Hepatocyte (in vitro differentiated cells): Measurements from ENCODE around the gene PROC. TPM values are rescaled to one million over a fixed set of nuclear protein-coding genes. Genes with fewer than 3 reads are reported as not detected.

Source experiments
- DNase-seq: peaks from one replicate; pipeline ENCODE4 v3.0.0-alpha.2; 2016; ENCODE audit warnings: low spot score
- H2AFZ ChIP-seq: fragments of 200-600 bp; sonication (generic); 2 replicates; pipeline ENCODE4 v1.6.0; 2016; ENCODE audit warnings: antibody characterized with exemption, mild to moderate bottlenecking
- H3K27ac ChIP-seq: fragments of 200-600 bp; sonication (generic); 2 replicates; pipeline ENCODE4 v1.5.1; 2016; ENCODE audit warnings: mild to moderate bottlenecking
- H3K27me3 ChIP-seq: fragments of 200-600 bp; sonication (generic); 2 replicates; pipeline ENCODE4 v1.6.1; 2016
- H3K36me3 ChIP-seq: fragments of 200-600 bp; sonication (generic); replicated peaks from 2 replicates; pipeline ENCODE4 v1.5.1; 2016; ENCODE audit warnings: low read depth; ENCODE audit not compliant: insufficient read depth
- H3K4me1 ChIP-seq: fragments of 200-600 bp; sonication (generic); 2 replicates; pipeline ENCODE4 v1.5.1; 2016; ENCODE audit warnings: mild to moderate bottlenecking, moderate library complexity; ENCODE audit not compliant: insufficient read depth
- H3K4me2 ChIP-seq: fragments of 200-600 bp; sonication (generic); 2 replicates; pipeline ENCODE4 v1.6.0; 2016
- H3K4me3 ChIP-seq: fragments of 200-600 bp; sonication (generic); 2 replicates; pipeline ENCODE4 v1.5.1; 2016; ENCODE audit warnings: mild to moderate bottlenecking
- H3K79me2 ChIP-seq: fragments of 200-600 bp; sonication (generic); 2 replicates; pipeline ENCODE4 v1.6.0; 2017; ENCODE audit warnings: mild to moderate bottlenecking
- H3K9me2 ChIP-seq: fragments of 200-600 bp; sonication (generic); replicated peaks from 2 replicates; pipeline ENCODE4 v1.6.0; 2017; ENCODE audit warnings: mild to moderate bottlenecking; ENCODE audit not compliant: insufficient read depth
- H3K9me3 ChIP-seq: fragments of 200-600 bp; sonication (generic); 2 replicates; pipeline ENCODE4 v1.5.1; 2016; ENCODE audit warnings: low read depth, mild to moderate bottlenecking
- H4K20me1 ChIP-seq: fragments of 200-600 bp; sonication (generic); 2 replicates; pipeline ENCODE4 v1.6.0; 2016; ENCODE audit warnings: mild to moderate bottlenecking; ENCODE audit not compliant: insufficient read depth, poor library complexity, severe bottlenecking
- EZH2 ChIP-seq: fragments of 200-600 bp; sonication (generic); IDR thresholded peaks from 2 replicates; pipeline ENCODE4 v1.6.1; 2016; ENCODE audit warnings: antibody characterized with exemption, mild to moderate bottlenecking, borderline replicate concordance
- EZH2phosphoT487 ChIP-seq: fragments of 200-600 bp; sonication (generic); IDR thresholded peaks from one replicate; pipeline ENCODE4 v1.6.1; 2018; ENCODE audit warnings: antibody characterized with exemption, mild to moderate bottlenecking, low read depth, moderate library complexity; ENCODE audit not compliant: unreplicated experiment, severe bottlenecking
- WGBS: methylation state at CpG from one replicate; pipeline ENCODE4 v1.1.6; 2016; ENCODE audit warnings: low lambda C conversion rate; ENCODE audit errors: missing lambda C conversion rate; 5-methylcytosine and 5-hydroxymethylcytosine counted together
- polyA plus RNA-seq: library from polyadenylated mRNA; unstranded; fragments of >200 nt; fragmentation: Nextera tagmentation; extraction: Ambion mirVana; gene quantifications from 2 replicates; pipeline ENCODE4 v1.2.1, GENCODE V29; 2016
- total RNA-seq: library from RNA; depleted of rRNA; stranded (reverse); fragments of >200 nt; gene quantifications from 2 replicates; pipeline ENCODE4 v1.2.3, GENCODE V29; 2014
- TF ChIP-seq, protein P1 (sequence below): fragments of 200-600 bp; sonication (generic); IDR thresholded peaks from 2 replicates; pipeline ENCODE4 v1.5.1; 2016; ENCODE audit warnings: antibody characterized with exemption, mild to moderate bottlenecking; ENCODE audit not compliant: poor library complexity

PROC gene
- total and polyA plus RNA-seq, 2 experiments from 2014 or later = 42.6 to 70.2 TPM

DNA sequence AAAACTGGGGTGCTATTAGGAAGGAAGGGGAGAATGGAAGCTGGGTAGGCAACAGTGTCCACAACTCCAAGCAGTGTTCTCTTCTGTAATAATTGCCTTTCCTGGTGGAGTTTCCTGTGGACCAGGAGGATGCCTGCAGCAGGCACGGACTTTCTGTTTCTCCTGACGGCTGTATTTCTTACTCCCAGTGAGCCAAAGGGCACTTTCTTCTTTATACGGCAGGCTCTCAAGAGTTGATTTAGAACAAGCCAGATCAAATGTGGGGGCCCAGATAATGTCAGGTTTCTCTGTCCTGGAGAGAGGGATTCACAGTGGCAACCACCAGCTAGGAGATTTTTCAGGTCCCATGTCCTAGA lies 13.0 kb upstream of the PROC start:
- no peaks in the 10 kb centered on the region for H3K9me2 ChIP-seq
- H3K79me2 ChIP-seq = no peaks in the 10 kb centered on the region
- H3K27me3 ChIP-seq = no peaks in the 10 kb centered on the region
- TF ChIP-seq EZH2 = no peak
- TF ChIP-seq EZH2phosphoT487 = no peak
- TF ChIP-seq, protein P1, sequence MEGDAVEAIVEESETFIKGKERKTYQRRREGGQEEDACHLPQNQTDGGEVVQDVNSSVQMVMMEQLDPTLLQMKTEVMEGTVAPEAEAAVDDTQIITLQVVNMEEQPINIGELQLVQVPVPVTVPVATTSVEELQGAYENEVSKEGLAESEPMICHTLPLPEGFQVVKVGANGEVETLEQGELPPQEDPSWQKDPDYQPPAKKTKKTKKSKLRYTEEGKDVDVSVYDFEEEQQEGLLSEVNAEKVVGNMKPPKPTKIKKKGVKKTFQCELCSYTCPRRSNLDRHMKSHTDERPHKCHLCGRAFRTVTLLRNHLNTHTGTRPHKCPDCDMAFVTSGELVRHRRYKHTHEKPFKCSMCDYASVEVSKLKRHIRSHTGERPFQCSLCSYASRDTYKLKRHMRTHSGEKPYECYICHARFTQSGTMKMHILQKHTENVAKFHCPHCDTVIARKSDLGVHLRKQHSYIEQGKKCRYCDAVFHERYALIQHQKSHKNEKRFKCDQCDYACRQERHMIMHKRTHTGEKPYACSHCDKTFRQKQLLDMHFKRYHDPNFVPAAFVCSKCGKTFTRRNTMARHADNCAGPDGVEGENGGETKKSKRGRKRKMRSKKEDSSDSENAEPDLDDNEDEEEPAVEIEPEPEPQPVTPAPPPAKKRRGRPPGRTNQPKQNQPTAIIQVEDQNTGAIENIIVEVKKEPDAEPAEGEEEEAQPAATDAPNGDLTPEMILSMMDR = no peak
- 72% methylated on average over 3 of the region's 3 CpGs for WGBS
- no peaks in the 10 kb centered on the region for H4K20me1 ChIP-seq
- H3K27ac ChIP-seq = no peak overlapping the region
- H3K9me3 ChIP-seq = no peaks in the 10 kb centered on the region
- DNase-seq = no peak
- H3K4me2 ChIP-seq = no peak overlapping the region
- H3K36me3 ChIP-seq = no peaks in the 10 kb centered on the region
- H3K4me3 ChIP-seq = no peak overlapping the region
- no peak overlapping the region for H2AFZ ChIP-seq
- H3K4me1 ChIP-seq = peaks cover 14% of the 10 kb centered on the region

DNA sequence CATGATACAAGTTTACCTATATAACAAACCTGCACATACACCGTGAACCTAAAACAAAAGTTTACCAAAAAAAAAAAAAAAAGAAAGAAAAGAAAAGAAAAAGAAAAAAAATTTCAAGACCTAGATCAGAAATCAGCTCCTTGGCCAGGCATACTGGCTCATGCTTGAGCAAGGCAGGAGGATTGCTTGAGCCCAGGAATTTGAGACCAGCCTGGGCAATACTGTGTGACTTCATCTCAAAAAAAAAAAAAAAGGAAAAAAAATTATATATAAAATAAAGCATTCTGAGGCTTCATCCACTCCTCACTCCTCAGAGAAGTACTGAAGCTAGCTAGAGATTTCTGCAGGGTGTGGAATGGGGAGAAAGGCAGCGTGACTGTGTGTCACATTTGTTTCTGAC lies 11.8 kb upstream of the PROC start:
- Histone ChIP-seq H2AFZ (no peak overlapping the region), H3K4me3 (no peak overlapping the region), H3K36me3 (no peaks in the 10 kb centered on the region), H3K9me3 (no peaks in the 10 kb centered on the region), H3K9me2 (no peaks in the 10 kb centered on the region), H3K79me2 (no peaks in the 10 kb centered on the region), H3K4me1 (peaks cover 24% of the 10 kb centered on the region), H4K20me1 (no peaks in the 10 kb centered on the region), H3K27me3 (no peaks in the 10 kb centered on the region), H3K27ac (no peak overlapping the region), H3K4me2 (no peak overlapping the region)
- 97% methylated on average over 2 of the region's 2 CpGs for WGBS
- no peak for DNase-seq
- TF ChIP-seq, protein P1 = no peak
- TF ChIP-seq EZH2phosphoT487 (no peak), EZH2 (no peak)

DNA sequence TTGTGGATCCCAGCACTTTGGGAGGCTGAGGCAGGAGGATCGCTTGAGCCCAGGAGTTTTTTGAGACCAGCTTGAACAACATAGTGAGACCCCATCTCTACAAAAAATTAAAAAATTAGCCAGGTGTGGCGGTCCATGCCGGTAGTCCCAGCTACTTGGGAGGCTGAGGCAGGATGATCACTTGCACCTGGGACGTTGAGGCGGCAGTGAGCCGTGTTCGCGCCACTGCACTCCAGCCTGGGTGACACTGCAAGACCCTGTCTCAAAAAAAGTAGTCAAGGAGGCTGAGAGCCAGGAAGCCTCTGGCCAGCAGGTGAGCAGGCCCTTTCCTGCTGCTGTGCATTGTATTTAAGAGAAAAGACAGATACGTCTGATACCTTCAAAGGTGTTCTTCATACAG lies 11.1 kb upstream of the PROC start:
- Histone ChIP-seq H3K4me2 (no peak overlapping the region), H4K20me1 (no peaks in the 10 kb centered on the region), H2AFZ (no peak overlapping the region), H3K4me3 (no peak overlapping the region), H3K27me3 (no peaks in the 10 kb centered on the region), H3K4me1 (peaks cover 28% of the 10 kb centered on the region), H3K27ac (peak overlapping the region; percentile 88), H3K36me3 (no peaks in the 10 kb centered on the region), H3K9me2 (no peaks in the 10 kb centered on the region), H3K9me3 (no peaks in the 10 kb centered on the region), H3K79me2 (no peaks in the 10 kb centered on the region)
- no peak for DNase-seq
- TF ChIP-seq, protein P1 = no peak
- no peak for TF ChIP-seq EZH2
- no peak for TF ChIP-seq EZH2phosphoT487
- WGBS = 95% methylated on average over 9 of the region's 9 CpGs

DNA sequence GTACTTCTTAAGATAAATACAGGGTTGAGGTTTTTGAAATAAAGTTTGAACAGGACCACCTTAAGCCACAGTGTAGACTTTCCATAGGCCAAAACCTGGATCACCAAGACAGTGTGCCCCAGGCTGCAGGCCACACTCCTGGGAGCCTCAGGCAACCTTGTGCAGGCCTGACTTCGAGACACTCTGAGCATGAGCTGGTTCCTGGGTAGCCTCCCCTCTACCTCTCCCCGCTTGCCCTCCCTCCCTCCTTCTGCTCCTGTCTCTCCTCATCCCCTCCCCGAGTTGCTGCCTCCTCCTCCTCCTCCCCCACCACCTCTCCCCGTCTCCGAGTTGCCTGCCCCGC lies 10.6 kb upstream of the PROC start:
- TF ChIP-seq EZH2phosphoT487 (no peak), EZH2 (no peak)
- H3K36me3 ChIP-seq = no peaks in the 10 kb centered on the region
- H3K9me3 ChIP-seq = peaks cover 3% of the 10 kb centered on the region
- peak overlapping the region; percentile 88 for H3K27ac ChIP-seq
- H4K20me1 ChIP-seq = no peaks in the 10 kb centered on the region
- H3K9me2 ChIP-seq = no peaks in the 10 kb centered on the region
- WGBS = no CpG with 5 or more reads among the region's 6 CpGs
- no peaks in the 10 kb centered on the region for H3K27me3 ChIP-seq
- peak overlapping the region; percentile 69 for H3K4me2 ChIP-seq
- H3K4me3 ChIP-seq = no peak overlapping the region
- no peaks in the 10 kb centered on the region for H3K79me2 ChIP-seq
- peak overlapping the region; percentile 31 for H2AFZ ChIP-seq
- peaks cover 26% of the 10 kb centered on the region for H3K4me1 ChIP-seq
- no peak for DNase-seq
